ENCODE results near the gene FBXO15. TPM values are rescaled to one million over a fixed set of nuclear protein-coding genes. Genes with fewer than 3 reads are reported as not detected.

FBXO15 gene
- total RNA-seq = 1 to 10 TPM; 2.5 to 2.6 TPM
- 1 to 10 TPM; 2.0 to 2.2 TPM for polyA plus RNA-seq

- no peaks in the 10 kb centered on the region for H3K36me3 ChIP-seq (ENCODE audit: insufficient read depth, low read length)
- Mint-ChIP-seq H3K4me3 (peak within 1 kb of the TSS; percentile 94 to 98 (median 95)), H3K4me1 (peaks cover 27 to 55% (median 40%) of the 10 kb centered on the region in 4 donors), H3K27ac (peak within 1 kb of the TSS; percentile 98 to 99 (median 99)), H3K27me3 (no peaks in the 10 kb centered on the region), H3K36me3 (peaks cover 4 to 28% of the 10 kb centered on the region in 2 donors), H3K9me3 (peaks cover 0 to 2% (median 0%) of the 10 kb centered on the region in 8 donors)
- DNase-seq = peak; percentile 94 to 97 (median 96)
- CTCF ChIA-PET (ENCODE audit: partially characterized antibody) = no interaction called here
- POLR2A ChIA-PET (ENCODE audit: partially characterized antibody) = interaction anchor here (1.0 kb wide), 2 partner anchors 230 to 449 kb away, joined by 4 read pairs; partner anchors contain the start of gene ZNF407
- peaks cover 29% of the 10 kb centered on the region for H3K4me1 ChIP-seq (ENCODE audit: insufficient read depth, low read length)
- H3K27ac ChIP-seq (ENCODE audit: low read depth, low read length) = peak within 1 kb of the TSS; percentile 92
- intact Hi-C loops (cut with micrococcal nuclease) = loop anchor here (1.0 to 10.0 kb wide), 9 partner anchors 48 to 1097 kb away; partner anchors contain the start of genes CNDP2, TSHZ1 and ZNF407
- peak within 1 kb of the TSS; percentile 97 to 99 for H3K4me3 ChIP-seq (ENCODE audit: low read length in 2 of 2)
- H3K9me3 ChIP-seq (ENCODE audit: control insufficient read depth in 1 of 2, low read length in 2 of 2) = no peaks in the 10 kb centered on the region
- no peaks in the 10 kb centered on the region for H3K27me3 ChIP-seq (ENCODE audit: insufficient read depth, low read length)
Measured at GRCh38 chr18:74147779-74148542, at the start of gene FBXO15, which contains the start of gene TIMM21. FBXO15 (minus strand) TSS chr18:74147834; CDS start chr18:74147785, 49 bp downstream. TIMM21 (plus strand) TSS chr18:74148523; CDS start chr18:74148809, 286 bp downstream.

- Histone ChIP-seq H3K27me3 (ENCODE audit: insufficient read depth, low read length) (no peaks in the 10 kb centered on the region), H3K9me3 (ENCODE audit: control insufficient read depth in 1 of 2, low read length in 2 of 2) (no peaks in the 10 kb centered on the region), H3K27ac (ENCODE audit: low read depth, low read length) (no peak overlapping the region), H3K36me3 (ENCODE audit: insufficient read depth, low read length) (no peaks in the 10 kb centered on the region), H3K4me3 (ENCODE audit: low read length in 2 of 2) (no peak overlapping the region), H3K4me1 (ENCODE audit: insufficient read depth, low read length) (peaks cover 5% of the 10 kb centered on the region)
- Mint-ChIP-seq H3K4me1 (peaks cover 0 to 4% (median 0%) of the 10 kb centered on the region in 4 donors), H3K36me3 (no peaks in the 10 kb centered on the region), H3K9me3 (no peaks in the 10 kb centered on the region), H3K4me3 (peak overlapping the region; percentile 71 to 90 (median 81)), H3K27me3 (peaks cover 2 to 14% of the 10 kb centered on the region in 2 donors), H3K27ac (peak overlapping the region in 6 of 7 donors; percentile 23 to 79 (median 65))
- intact Hi-C loops (cut with micrococcal nuclease) = loop anchor here (1.0 to 5.0 kb wide), 8 partner anchors 48 to 356 kb away; partner anchors contain the start of gene TIMM21
- peak; percentile 57 to 78 (median 72) for DNase-seq
- CTCF ChIA-PET (ENCODE audit: partially characterized antibody) = interaction anchor here (0.6 to 5.7 kb wide), 12 partner anchors 10 to 354 kb away, joined by 3 to 63 read pairs (median 4); partner anchors contain the start of gene CNDP2
- POLR2A ChIA-PET (ENCODE audit: partially characterized antibody) = no interaction called here
Measured at GRCh38 chr18:74196220-74197119, 48.8 kb upstream of the FBXO15 start.

- H3K27ac Mint-ChIP-seq = no peak overlapping the region
- Histone ChIP-seq H3K9me3 (ENCODE audit: control insufficient read depth in 1 of 2, low read length in 2 of 2) (no peaks in the 10 kb centered on the region), H3K36me3 (ENCODE audit: insufficient read depth, low read length) (no peaks in the 10 kb centered on the region), H3K27ac (ENCODE audit: low read depth, low read length) (no peak overlapping the region), H3K4me1 (ENCODE audit: insufficient read depth, low read length) (peaks cover 5% of the 10 kb centered on the region), H3K27me3 (ENCODE audit: insufficient read depth, low read length) (no peaks in the 10 kb centered on the region), H3K4me3 (ENCODE audit: low read length in 2 of 2) (no peak overlapping the region)
- intact Hi-C loops (cut with micrococcal nuclease) = loop anchor here (5.0 kb wide), 1 partner anchor 152 kb away; no protein-coding TSS in a partner anchor
- CTCF ChIA-PET (ENCODE audit: partially characterized antibody) = interaction anchor here (0.6 to 3.6 kb wide), 7 partner anchors 9 to 357 kb away, joined by 3 to 15 read pairs (median 4); no protein-coding TSS in a partner anchor
- H3K27me3 Mint-ChIP-seq = peaks cover 5 to 21% of the 10 kb centered on the region in 2 donors
- H3K36me3 Mint-ChIP-seq = no peaks in the 10 kb centered on the region
- H3K9me3 Mint-ChIP-seq = no peaks in the 10 kb centered on the region
- H3K4me1 Mint-ChIP-seq = peaks cover 0 to 4% (median 0%) of the 10 kb centered on the region in 4 donors
- H3K4me3 Mint-ChIP-seq = no peak overlapping the region
- POLR2A ChIA-PET (ENCODE audit: partially characterized antibody) = no interaction called here
- DNase-seq = no peak
Measured at GRCh38 chr18:74194691-74195090, 47.1 kb upstream of the FBXO15 start.

GRCh38 chr18:74191577-74191976 is 43.9 kb upstream of the FBXO15 start:
- Histone ChIP-seq H3K27me3 (ENCODE audit: insufficient read depth, low read length) (no peaks in the 10 kb centered on the region), H3K9me3 (ENCODE audit: control insufficient read depth in 1 of 2, low read length in 2 of 2) (no peaks in the 10 kb centered on the region), H3K36me3 (ENCODE audit: insufficient read depth, low read length) (no peaks in the 10 kb centered on the region), H3K4me3 (ENCODE audit: low read length in 2 of 2) (no peak overlapping the region), H3K27ac (ENCODE audit: low read depth, low read length) (no peak overlapping the region), H3K4me1 (ENCODE audit: insufficient read depth, low read length) (peaks cover 5% of the 10 kb centered on the region)
- intact Hi-C loops (cut with micrococcal nuclease) = no loop called here
- Mint-ChIP-seq H3K36me3 (no peaks in the 10 kb centered on the region), H3K27me3 (peaks cover 7 to 29% of the 10 kb centered on the region in 2 donors), H3K27ac (no peak overlapping the region), H3K4me1 (peaks cover 0 to 4% (median 0%) of the 10 kb centered on the region in 4 donors), H3K9me3 (no peaks in the 10 kb centered on the region), H3K4me3 (no peak overlapping the region)
- POLR2A ChIA-PET (ENCODE audit: partially characterized antibody) = no interaction called here
- CTCF ChIA-PET (ENCODE audit: partially characterized antibody) = interaction anchor here (1.2 kb wide), 1 partner anchor 150 kb away, joined by 4 read pairs; no protein-coding TSS in a partner anchor
- no peak for DNase-seq

GRCh38 chr18:74190086-74190485 is 42.5 kb upstream of the FBXO15 start:
- POLR2A ChIA-PET (ENCODE audit: partially characterized antibody) = no interaction called here
- no peak overlapping the region for H3K27ac ChIP-seq (ENCODE audit: low read depth, low read length)
- no peaks in the 10 kb centered on the region for H3K9me3 Mint-ChIP-seq
- intact Hi-C loops (cut with micrococcal nuclease) = no loop called here
- no peak for DNase-seq
- H3K4me3 Mint-ChIP-seq = no peak overlapping the region
- H3K27ac Mint-ChIP-seq = no peak overlapping the region
- H3K9me3 ChIP-seq (ENCODE audit: control insufficient read depth in 1 of 2, low read length in 2 of 2) = no peaks in the 10 kb centered on the region
- no peaks in the 10 kb centered on the region for H3K4me1 Mint-ChIP-seq
- peaks cover 5 to 32% of the 10 kb centered on the region in 2 donors for H3K27me3 Mint-ChIP-seq
- H3K36me3 Mint-ChIP-seq = no peaks in the 10 kb centered on the region
- H3K4me3 ChIP-seq (ENCODE audit: low read length in 2 of 2) = no peak overlapping the region
- H3K27me3 ChIP-seq (ENCODE audit: insufficient read depth, low read length) = no peaks in the 10 kb centered on the region
- H3K4me1 ChIP-seq (ENCODE audit: insufficient read depth, low read length) = no peaks in the 10 kb centered on the region
- H3K36me3 ChIP-seq (ENCODE audit: insufficient read depth, low read length) = no peaks in the 10 kb centered on the region
- CTCF ChIA-PET (ENCODE audit: partially characterized antibody) = interaction anchor here (1.1 to 1.2 kb wide), 2 partner anchors 152 to 305 kb away, joined by 3 to 4 read pairs; no protein-coding TSS in a partner anchor

- Mint-ChIP-seq H3K36me3 (no peaks in the 10 kb centered on the region), H3K27me3 (peaks cover 14 to 30% of the 10 kb centered on the region in 2 donors), H3K4me1 (no peaks in the 10 kb centered on the region), H3K9me3 (no peaks in the 10 kb centered on the region), H3K4me3 (no peak overlapping the region), H3K27ac (no peak overlapping the region)
- Histone ChIP-seq H3K36me3 (ENCODE audit: insufficient read depth, low read length) (no peaks in the 10 kb centered on the region), H3K4me3 (ENCODE audit: low read length in 2 of 2) (no peak overlapping the region), H3K4me1 (ENCODE audit: insufficient read depth, low read length) (no peaks in the 10 kb centered on the region), H3K27me3 (ENCODE audit: insufficient read depth, low read length) (no peaks in the 10 kb centered on the region), H3K27ac (ENCODE audit: low read depth, low read length) (no peak overlapping the region), H3K9me3 (ENCODE audit: control insufficient read depth in 1 of 2, low read length in 2 of 2) (no peaks in the 10 kb centered on the region)
- DNase-seq = no peak
- ChIA-PET CTCF (ENCODE audit: partially characterized antibody) (interaction anchor here (1.3 kb wide), 1 partner anchor 10 kb away, joined by 3 read pairs; no protein-coding TSS in a partner anchor), POLR2A (ENCODE audit: partially characterized antibody) (no interaction called here)
- intact Hi-C loops (cut with micrococcal nuclease) = no loop called here
Measured at GRCh38 chr18:74186661-74187060, 39.0 kb upstream of the FBXO15 start.

Measured in CD4-positive, alpha-beta memory T cell (primary cell).